GM18861 (cell line): ENCODE data around the gene DHX58.
A peak's percentile ranks its signal among the peaks of the same experiment; 100 is the strongest.

Experiments used
- ATAC-seq: cut with Tn5 transposase; IDR thresholded peaks from one replicate; pipeline ENCODE4 v1.9.1; 2021; ENCODE audit not compliant: unreplicated experiment

DHX58 gene

GRCh38 chr17:42130310-42130936 is 17.9 kb upstream of the DHX58 start:
- ATAC-seq, result no peak

GRCh38 chr17:42129109-42129837 is 16.8 kb upstream of the DHX58 start:
- no peak for ATAC-seq

DNA sequence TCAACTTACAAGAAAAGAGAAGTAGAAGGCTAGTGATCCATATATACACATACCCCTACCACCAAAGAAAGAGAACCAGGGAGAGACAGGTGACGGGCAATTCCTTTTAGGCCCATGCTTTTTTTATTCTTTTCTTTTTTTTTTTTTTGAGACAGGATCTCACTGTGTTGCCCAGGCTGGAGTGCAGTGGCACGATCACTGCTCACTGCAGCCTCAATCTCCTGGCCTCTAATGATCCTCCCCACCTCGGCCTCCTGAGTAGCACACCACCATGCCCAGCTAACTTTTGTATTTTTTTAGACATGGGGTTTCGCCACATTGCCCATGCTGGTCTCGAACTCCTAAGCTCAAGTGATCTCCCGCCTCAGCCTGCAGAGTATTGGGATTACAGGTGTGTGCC is 14.9 kb upstream of the DHX58 start:
- no peak for ATAC-seq

- no peak for ATAC-seq
These were observed 14.3 kb upstream of the DHX58 start for GRCh38 chr17:42126836-42127235.

DNA sequence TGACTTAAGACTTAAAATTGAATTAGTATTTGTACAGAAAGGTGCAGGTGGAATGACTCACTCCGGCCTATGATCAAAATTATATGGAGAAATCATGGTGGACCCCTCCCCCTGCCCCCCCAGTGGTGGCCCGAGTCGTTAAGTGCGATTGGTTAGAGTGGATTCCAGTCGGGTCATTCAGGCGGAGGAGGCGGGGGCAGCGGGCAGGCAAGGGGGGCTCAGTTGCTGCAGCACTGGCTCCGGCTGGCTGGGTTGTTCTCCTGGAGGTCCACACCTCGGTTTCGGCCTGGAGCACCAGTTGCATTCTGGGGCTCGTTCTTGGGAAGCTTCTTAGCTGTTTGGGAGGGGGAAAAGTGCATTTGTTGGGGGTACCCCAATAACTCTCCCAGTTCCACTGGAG is 13.1 kb upstream of the DHX58 start:
- no peak for ATAC-seq

GRCh38 chr17:42124256-42124655 is 11.7 kb upstream of the DHX58 start:
- no peak for ATAC-seq

DNA sequence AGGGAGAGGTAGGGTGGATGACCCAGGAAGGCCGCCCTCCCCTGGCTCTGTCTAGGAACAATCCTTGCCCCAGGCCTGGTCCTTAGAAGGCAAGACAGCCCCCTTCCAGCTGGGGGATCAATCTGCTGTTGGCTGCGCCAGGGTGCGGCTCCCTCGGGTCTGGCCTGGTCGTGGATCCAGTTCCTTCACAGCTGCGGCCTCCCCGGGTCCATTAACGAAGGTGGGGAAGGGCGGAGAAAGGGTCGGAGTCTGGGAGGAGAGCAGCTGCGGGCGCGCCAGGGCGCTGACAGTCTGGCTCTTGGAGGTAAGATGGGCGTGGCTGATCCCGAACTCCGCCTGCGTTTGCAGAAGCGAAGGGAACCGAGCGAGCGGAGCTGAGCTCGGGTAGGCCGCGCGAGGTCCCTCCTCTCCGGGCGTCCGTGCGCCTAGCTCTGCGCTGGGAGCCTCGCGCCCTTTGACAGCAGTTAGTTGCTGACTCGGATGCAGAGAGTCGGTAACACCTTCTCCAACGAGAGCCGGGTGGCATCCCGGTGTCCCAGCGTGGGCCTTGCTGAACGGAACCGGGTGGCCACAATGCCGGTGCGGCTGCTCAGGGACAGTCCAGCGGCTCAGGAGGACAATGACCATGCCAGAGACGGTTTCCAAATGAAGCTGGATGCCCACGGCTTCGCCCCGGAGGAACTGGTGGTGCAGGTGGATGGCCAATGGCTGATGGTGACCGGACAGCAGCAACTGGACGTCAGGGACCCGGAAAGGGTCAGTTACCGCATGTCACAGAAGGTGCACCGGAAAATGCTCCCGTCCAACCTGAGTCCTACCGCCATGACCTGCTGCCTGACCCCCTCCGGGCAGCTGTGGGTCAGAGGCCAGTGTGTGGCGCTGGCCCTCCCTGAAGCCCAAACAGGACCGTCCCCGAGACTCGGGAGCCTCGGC is 10.1 kb upstream of the DHX58 start, which contains the start of gene HSPB9:
Gene HSPB9 (plus strand): TSS at position 434 of the 933 bp plus-strand sequence. CDS start 47 bp downstream, at position 481.
- no peak for ATAC-seq

- ATAC-seq, result peak; percentile 63
These were observed 8.6 kb upstream of the DHX58 start, which contains the start of gene KAT2A for GRCh38 chr17:42120770-42121769. Gene KAT2A, minus strand, starts transcription at chr17:42121367. Its CDS starts 63 bp downstream, at chr17:42121304.

DNA sequence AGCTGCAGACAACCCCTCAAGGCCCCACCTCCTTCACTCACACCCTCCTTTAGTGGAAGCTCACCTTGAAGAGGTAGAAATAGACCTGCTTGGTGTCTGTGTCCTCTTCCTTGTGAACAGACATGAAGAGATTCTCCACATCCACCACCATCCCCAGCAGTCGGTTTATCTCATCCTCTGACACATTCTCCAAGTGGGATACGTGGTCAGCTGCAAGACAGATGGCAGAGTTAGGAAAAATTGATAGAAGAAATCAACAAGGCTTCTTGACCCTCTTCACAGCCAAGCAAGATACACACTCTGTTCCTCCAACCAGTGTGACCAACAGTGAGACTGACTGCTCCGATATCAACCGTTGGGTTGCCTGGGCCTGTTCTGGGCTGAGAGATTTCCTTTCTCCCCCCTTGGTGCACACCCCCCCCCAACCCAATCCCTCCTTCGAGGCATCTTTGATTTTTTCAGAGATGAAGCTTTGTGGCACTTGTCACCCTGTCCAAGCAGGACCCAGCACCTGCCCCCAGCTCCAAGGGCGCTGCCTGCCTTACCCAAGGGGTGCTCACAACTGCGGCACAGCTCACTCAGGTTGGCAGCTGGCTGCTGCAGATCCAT is 7.8 kb upstream of the DHX58 start:
- no peak for ATAC-seq

GRCh38 chr17:42119301-42119700 is 6.8 kb upstream of the DHX58 start:
- ATAC-seq, result no peak

- no peak for ATAC-seq
These were observed 6.0 kb upstream of the DHX58 start for GRCh38 chr17:42118545-42118944.

GRCh38 chr17:42118126-42118510 is 5.6 kb upstream of the DHX58 start:
- no peak for ATAC-seq

DNA sequence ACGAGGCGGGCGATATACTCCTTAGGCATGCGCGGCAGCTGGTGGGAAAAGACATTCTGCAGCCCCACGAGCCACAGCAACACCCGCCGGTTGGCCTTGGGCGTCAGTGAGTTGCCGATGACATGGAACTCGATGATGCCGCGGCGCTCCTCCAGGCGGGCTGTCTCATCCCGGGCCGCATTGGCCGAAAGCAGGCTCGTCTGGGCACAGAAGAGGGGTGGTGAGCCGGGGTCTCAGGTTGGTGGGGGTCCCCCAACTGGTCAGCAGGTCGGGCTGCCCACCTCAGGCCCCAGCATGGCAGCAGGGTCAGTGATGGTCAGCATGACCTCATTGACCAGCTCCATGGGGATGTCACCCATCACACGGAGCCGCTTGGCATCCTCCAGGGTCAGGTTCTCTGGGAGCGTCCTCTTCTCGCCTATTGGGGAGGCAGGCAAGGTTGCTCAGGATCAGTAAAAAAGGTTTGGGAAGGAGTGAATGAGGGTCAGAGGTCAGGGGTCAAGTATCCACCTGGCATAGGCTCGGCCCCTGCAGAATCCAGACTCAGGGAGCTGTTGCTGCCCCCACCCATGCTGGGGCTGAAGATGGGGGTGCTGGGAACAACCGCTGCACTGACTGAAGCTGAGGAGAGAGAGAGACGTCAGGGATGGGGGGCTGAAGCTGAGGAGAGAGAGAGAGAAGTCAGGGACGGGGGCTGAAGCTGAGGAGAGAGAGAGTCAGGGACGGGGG is 5.0 kb upstream of the DHX58 start:
- no peak for ATAC-seq

GRCh38 chr17:42116705-42117396 is 4.3 kb upstream of the DHX58 start:
- ATAC-seq, result no peak

- no peak for ATAC-seq
These were observed 1.6 kb upstream of the DHX58 start for GRCh38 chr17:42114118-42114517.

DNA sequence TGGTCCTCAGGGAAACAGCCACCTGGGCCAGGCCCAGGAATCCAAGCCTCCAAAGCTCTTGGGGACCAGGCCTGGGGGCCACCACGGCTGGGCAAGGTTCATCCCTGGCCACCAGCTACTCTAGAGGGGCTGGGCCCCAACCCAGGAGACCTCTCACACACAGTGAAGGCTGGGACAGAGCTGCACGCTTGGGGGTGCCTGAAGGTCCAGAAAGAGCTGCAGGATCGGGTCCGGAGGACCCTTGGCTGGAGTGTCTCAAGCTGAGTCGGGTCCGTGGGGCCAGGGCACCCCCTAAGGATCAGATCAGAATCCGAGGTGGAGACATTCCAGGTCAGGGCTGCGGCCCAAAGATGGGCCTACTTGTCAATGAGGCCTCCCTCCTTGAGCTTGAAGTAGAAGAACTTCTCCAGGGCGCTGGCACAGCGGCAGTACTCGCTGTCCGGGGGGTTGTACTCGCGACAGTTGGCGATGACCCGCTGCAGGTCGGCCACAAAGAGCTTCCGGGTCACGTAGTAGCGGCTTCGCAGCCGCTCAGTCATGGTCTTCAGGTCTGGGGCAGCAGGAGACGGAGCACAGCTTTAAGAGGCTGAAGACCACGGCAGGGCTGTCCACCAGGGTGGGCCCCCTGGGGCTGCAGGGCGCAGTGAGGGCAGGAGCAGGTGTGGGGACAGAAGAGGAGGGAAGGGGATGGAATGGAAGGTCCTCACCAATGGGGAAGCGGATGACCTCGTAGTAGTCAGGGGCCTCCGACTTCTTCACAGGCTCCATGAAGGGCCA is 967 bp upstream of the DHX58 start:
- no peak for ATAC-seq

DNA sequence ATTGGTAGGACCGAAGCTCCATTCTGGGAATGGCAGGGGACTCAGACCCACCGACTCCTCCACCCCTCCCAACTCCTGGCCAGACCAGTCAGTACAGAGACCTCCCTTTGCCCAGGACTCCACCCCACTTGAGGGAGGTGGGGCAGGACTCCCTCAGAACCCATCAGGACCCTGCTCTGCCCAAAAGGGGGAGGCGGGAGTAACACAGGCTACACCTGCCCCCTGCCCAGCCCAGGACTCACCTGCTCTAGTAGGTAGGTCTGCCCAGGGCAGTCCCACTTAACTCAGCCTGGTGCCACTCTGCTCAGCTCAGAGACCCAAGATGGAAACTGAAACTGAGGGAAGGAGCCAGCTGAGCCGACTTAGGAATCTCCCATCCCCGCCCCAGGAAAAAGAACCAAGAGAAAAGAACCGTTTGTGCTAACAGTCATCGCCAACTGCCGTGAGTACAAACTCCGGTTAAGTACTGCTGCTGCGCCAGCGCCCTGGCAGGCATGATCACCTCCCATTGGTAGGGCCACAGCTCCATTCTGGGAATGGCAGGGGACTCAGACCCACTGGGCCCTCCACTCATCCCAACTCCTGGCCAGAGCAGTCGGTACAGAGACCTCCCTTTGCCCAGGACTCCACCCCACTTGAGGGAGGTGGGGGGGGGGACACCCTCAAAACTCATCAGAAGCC is 503 bp downstream of the DHX58 start:
- ATAC-seq, result no peak
